NCI-H2029 (cell line): ENCODE data around the gene NCBP1.

Source experiments
- DNase-seq: peaks from one replicate; lab custom pipeline; 2025; lab: John Stamatoyannopoulos, UW

The NCBP1 gene

GRCh38 chr9:97717866-97718265, 84.2 kb downstream of the NCBP1 start:
- no peak for DNase-seq

- DNase-seq = no peak
Observed at GRCh38 chr9:97721396-97721795, 87.8 kb downstream of the NCBP1 start.

- DNase-seq = no peak
Observed at GRCh38 chr9:97722331-97722730, 88.7 kb downstream of the NCBP1 start.
